GM12801 (cell line): ENCODE results near the gene ACBD7.

Experiments
- CTCF ChIP-seq: IDR thresholded peaks from one replicate; pipeline ENCODE4 v1.5.1; 2011; ENCODE audit warnings: control low read depth; ENCODE audit not compliant: insufficient read length; ENCODE audit errors: extremely low read depth

ACBD7 gene

GRCh38 chr10:15088428-15089261 is at the start of gene ACBD7:
Gene ACBD7 (minus strand): TSS chr10:15088776. CDS start chr10:15088728, 48 bp downstream.
- no peak for TF ChIP-seq CTCF

GRCh38 chr10:15137636-15138035 is 49.1 kb upstream of the ACBD7 start:
- TF ChIP-seq CTCF: no peak

- no peak for TF ChIP-seq CTCF
These were observed 48.4 kb upstream of the ACBD7 start for GRCh38 chr10:15137036-15137359.

GRCh38 chr10:15136129-15137035 is 47.8 kb upstream of the ACBD7 start:
- TF ChIP-seq CTCF: no peak

GRCh38 chr10:15131330-15131729 is 42.8 kb upstream of the ACBD7 start:
- TF ChIP-seq CTCF: no peak

GRCh38 chr10:15124908-15125307 is 36.3 kb upstream of the ACBD7 start:
- no peak for TF ChIP-seq CTCF

- no peak for TF ChIP-seq CTCF
These were observed 35.6 kb upstream of the ACBD7 start for GRCh38 chr10:15124190-15124589.
